Skeletal muscle cell (primary cell): Measurements from ENCODE around the gene MAST2.

ENCODE experiments used
- DNase-seq: peaks from one replicate; pipeline ENCODE4 v3.0.0-alpha.2; 2010; ENCODE audit warnings: low read depth
- H3K4me3 ChIP-seq: 2 replicates; pipeline ENCODE4 v1.5.1; 2011; ENCODE audit warnings: low read depth, mild to moderate bottlenecking, control low read depth, low read length, moderate library complexity

Gene MAST2

GRCh38 chr1:46072975-46073374, 269.6 kb downstream of the MAST2 start:
- DNase-seq = no peak
- no peak overlapping the region for H3K4me3 ChIP-seq

DNA sequence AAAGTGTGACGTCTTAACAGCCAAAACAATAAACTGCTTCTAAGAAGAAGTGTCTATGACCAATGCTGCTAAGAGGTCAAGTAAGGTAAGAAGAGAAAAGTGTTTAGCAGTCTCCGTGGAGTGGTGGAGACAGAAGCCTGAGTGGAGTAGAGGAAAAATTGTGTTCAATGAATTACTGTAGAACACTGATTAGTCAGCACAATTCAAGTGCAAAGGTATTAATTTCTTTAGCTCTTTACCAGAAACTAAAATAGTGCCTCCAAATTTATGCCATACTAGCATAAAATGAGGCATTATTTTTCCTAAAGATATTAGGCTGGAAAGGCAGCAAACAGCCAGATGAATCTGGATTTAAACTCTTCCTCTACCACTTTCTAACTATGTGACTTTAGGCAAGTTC, 272.9 kb downstream of the MAST2 start:
- no peak overlapping the region for H3K4me3 ChIP-seq
- no peak for DNase-seq

DNA sequence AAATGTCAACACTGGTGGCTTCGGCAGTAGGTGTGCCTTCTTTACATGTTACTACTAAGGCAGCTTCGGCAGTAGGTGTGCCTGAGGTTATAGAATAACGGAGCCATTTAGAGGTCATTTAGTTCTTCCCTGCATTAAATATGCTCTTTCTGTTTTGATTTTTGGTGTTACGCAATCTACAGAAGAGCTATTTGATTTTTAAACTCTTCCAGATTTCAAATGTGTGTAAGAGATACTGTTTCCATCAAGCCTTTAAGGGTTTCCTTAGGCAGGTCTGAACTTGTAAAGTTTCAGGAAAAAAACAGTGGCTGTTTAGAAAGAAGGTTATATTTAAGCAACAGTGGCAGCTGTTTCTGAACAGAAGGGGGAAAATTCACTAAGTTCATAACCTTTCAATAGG, 274.2 kb downstream of the MAST2 start:
- no peak overlapping the region for H3K4me3 ChIP-seq
- DNase-seq = no peak

- no peak for DNase-seq
- H3K4me3 ChIP-seq = no peak overlapping the region
These were observed 276.8 kb downstream of the MAST2 start for GRCh38 chr1:46080257-46080656.

- no peak overlapping the region for H3K4me3 ChIP-seq
- no peak for DNase-seq
These were observed 277.8 kb downstream of the MAST2 start for GRCh38 chr1:46081206-46081605.

DNA sequence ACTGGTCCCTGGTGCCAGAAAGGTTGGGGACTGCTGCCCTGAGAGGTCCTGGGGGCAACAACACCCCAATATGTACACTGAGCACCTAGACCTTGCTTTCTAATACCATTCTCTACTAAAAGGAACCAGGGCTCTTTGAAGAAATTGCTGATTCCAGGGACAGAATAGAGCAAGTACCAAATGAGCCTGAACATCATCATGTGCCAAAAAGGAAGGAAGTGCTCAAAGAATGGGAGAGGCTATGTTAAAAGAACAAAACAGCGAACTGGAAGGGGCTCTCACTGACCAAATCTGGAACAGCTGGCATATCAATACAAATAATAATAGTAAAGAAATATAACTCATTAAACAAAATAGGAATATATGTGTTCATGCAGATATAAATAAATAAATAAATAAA, 278.2 kb downstream of the MAST2 start:
- DNase-seq = no peak
- no peak overlapping the region for H3K4me3 ChIP-seq

GRCh38 chr1:46083579-46083978, 280.2 kb downstream of the MAST2 start:
- H3K4me3 ChIP-seq = no peak overlapping the region
- no peak for DNase-seq

DNA sequence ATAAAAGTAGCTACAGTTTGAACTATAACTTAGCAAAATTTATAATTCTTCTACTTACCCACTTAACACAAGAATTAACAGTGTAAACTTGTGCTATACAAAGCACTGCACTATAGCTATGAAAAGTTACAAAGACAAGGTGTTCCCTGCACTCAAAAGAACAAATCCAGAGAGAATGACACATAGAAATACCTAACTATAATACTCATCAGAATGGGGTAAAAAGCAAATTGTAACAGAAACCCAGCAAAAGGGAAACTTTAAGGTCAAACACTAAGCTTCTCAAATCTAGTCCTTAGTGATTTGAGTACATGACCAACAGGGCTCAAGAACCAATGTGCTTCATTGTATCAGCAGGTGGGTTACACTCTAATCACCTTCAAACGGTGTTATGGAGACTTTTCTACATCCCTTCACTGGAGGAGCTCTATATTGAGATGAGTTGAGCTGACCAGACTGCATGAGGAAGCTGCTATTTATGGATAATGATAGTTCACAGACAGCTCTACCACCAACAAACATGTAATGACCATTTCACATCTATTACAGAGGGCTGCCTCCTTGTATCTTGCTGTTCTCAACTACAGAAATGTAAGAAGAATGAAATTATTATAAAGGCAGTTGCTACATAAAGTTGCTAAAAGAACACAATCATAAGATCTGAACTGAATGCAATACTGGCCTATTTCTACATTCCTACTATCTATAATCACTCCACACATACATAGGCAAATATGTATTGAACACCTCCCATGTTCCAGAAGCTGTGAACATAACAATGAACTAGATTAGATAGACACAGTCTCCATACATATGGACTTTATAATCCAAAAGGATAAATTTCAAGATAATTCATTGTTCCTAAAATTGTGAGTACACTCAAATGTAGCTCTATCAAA, 281.4 kb downstream of the MAST2 start:
- no peak overlapping the region for H3K4me3 ChIP-seq
- peak; percentile 19 for DNase-seq
